Measurements from ENCODE around the gene EPS8.

EPS8 gene

DNA sequence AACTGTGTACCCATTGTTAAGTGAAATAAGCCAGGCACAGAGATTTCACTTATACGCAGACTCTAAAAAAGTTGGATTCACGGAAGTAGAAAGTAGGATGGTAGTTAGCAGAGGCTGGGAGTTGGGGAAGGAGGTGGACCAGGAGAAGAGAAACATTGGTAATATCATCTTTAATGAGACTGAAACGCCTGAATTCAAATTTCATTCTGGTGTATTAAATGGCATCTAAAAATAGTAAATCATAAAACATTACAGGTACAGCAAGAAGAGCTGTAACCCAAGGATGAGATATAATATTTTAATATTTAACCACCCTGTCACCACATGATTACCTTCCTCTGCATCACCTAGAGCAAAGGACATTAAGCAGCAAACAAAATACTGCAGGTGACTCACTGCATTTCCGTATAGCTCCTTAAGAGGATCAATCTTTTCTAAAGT lies 99.4 kb downstream of the EPS8 start:
- DNase-seq (ENCODE audit: low read depth), result peak; percentile 15
- H3K4me3 ChIP-seq (ENCODE audit: low read depth, low read length), result no peak overlapping the region
- TF ChIP-seq, protein P1, sequence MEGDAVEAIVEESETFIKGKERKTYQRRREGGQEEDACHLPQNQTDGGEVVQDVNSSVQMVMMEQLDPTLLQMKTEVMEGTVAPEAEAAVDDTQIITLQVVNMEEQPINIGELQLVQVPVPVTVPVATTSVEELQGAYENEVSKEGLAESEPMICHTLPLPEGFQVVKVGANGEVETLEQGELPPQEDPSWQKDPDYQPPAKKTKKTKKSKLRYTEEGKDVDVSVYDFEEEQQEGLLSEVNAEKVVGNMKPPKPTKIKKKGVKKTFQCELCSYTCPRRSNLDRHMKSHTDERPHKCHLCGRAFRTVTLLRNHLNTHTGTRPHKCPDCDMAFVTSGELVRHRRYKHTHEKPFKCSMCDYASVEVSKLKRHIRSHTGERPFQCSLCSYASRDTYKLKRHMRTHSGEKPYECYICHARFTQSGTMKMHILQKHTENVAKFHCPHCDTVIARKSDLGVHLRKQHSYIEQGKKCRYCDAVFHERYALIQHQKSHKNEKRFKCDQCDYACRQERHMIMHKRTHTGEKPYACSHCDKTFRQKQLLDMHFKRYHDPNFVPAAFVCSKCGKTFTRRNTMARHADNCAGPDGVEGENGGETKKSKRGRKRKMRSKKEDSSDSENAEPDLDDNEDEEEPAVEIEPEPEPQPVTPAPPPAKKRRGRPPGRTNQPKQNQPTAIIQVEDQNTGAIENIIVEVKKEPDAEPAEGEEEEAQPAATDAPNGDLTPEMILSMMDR (conservative IDR thresholded peaks at IDR 0.05; ENCODE audit: low read depth, low read length), result no peak

DNA sequence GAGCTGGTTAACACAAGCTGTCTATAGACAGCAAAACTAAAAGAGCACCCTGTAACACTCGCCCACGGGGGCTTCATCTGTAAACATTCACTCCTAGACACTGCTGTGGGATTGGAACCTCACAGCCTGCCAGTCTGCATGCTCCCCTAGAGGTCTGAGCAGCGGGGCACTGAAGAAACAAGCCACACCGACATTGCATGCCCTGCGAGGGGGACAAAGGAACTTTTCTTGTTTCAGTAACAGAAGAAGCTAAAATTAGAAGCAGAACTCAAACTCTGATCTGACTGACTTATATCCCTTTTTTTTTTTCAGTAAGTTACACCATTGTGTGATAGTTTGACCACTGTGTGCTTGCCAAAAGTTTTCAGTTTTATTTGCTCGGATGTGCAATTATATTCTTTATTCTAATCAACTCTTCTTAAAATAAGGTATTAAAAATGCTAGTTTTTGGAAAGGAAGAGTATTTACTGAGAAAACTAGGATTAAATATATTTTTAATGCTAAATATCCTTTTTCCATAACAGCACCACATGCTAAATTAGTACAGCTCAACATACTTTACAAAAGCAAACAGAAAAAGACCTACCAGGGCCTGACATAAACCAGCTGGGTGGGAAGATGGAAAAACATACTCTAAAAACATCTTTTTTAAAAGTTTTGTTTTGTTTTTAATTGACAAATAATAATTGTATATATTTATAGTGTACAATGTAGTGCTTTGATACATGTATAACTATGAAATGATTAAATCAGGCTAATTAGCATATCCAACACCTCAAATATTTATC lies 100.2 kb downstream of the EPS8 start:
- peak; percentile 57 for DNase-seq (ENCODE audit: low read depth)
- TF ChIP-seq, protein P1 (conservative IDR thresholded peaks at IDR 0.05; ENCODE audit: low read depth, low read length), result peak; percentile 12
- H3K4me3 ChIP-seq (ENCODE audit: low read depth, low read length), result peak overlapping the region; percentile 25

DNA sequence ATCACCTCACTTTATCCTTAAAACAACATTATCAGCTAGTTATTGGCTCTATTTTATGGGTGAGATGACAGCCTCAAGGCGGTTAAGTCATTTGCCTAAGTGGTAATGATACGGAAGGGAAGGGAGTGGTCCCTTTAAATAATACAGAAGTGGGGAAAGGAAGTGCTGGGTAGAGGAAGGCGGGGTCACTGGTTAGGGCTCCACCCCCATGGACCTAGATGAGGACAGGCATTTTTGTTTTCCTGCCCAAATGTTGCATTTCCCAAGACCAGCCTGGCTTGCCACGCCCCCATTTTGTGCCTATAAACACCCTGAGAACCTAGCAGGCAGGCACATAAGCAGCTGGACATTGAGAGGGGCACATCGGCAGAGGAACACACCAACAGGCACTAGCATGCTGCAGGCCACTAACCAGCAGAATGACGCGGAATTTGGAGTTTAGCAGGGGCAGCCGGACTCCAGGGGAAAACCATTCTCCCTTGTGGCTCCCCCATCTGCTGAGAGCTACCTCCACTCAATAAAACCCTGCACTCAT lies 100.9 kb downstream of the EPS8 start:
- H3K4me3 ChIP-seq (ENCODE audit: low read depth, low read length), result peak overlapping the region; percentile 25
- TF ChIP-seq, protein P1 (conservative IDR thresholded peaks at IDR 0.05; ENCODE audit: low read depth, low read length), result no peak
- DNase-seq (ENCODE audit: low read depth), result peak; percentile 87

DNA sequence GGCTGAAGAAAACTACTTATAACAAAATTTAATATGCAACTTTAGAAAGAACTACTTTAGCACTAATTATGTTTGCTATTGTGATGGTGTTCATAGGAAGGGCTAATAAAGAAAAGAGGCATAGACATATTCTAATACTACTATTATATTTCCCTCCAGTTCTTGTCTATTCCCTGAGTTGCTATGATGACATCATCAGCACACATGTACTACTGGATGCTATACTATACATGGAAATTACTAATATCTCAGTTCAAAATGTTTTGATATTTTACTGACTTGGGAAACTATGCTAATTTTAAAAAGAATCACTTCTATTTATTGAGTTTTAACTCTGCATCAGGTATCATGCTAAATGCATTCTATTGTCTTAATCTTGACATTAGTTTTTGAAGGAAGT lies 101.6 kb downstream of the EPS8 start:
- no peak overlapping the region for H3K4me3 ChIP-seq (ENCODE audit: low read depth, low read length)
- DNase-seq (ENCODE audit: low read depth), result no peak

DNA sequence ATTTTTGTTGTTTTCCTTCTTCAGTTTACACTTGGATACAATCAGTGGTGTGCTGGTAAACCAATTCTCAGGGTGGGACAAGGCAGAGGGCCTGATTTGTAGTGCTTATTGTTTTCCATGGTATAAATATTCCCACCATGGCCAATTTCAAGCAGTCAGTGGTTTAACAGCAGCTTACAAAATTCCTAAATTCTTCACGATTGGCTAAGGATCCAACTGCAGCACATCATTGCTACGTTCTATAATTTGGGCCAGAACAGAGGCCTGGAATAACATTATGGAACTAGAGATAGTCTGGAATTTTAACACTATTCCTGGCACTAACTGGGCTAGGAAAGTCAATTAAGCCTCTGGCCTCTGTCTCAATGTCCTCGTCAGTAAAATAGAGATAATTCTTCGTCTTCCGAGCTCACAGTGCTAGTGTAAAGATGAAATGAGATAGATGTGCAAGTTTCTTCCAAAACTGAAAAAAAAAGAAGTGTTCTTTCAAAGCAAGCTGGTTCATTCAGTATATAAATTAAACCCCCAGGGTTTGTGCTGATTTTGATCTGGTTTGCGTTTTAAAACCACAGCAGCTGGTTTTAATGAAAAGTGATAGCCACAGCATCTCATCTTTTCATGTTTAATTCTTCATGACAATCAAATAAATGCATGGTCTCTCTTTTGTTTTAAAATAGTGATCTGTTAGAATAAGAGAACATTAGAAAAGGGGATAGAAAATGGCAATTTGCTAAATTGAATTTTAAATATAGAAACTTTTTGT lies 104.1 kb downstream of the EPS8 start:
- H3K4me3 ChIP-seq (ENCODE audit: low read depth, low read length), result no peak overlapping the region
- no peak for DNase-seq (ENCODE audit: low read depth)
- TF ChIP-seq, protein P1 (conservative IDR thresholded peaks at IDR 0.05; ENCODE audit: low read depth, low read length), result no peak

More for the DNA sequence above, 101.6 kb downstream of the EPS8 start:
- TF ChIP-seq, protein P1 (conservative IDR thresholded peaks at IDR 0.05; ENCODE audit: low read depth, low read length), result no peak

DNA sequence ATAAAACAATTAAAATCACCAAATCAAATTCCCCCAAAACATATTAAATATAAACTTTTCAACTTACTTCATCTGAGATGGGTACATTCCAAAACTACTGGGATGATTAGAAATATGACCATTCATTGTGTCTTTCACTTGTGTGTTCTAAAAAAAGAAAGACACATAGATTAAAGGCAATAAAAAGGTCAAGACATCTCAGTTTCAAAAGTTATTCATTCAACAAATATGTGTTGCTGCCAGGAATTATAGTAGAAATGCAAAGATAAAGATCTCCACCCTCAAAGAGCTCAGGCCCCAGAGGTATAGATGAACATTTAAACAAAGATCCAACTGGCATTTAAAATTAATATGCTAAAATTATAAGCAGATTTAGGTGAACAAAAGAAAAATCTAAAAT lies 106.4 kb downstream of the EPS8 start:
- no peak overlapping the region for H3K4me3 ChIP-seq (ENCODE audit: low read depth, low read length)
- DNase-seq (ENCODE audit: low read depth), result peak; percentile 58
- TF ChIP-seq, protein P1 (conservative IDR thresholded peaks at IDR 0.05; ENCODE audit: low read depth, low read length), result no peak

Measured in choroid plexus epithelial cell (primary cell).